T-helper 2 cell (primary cell): Measurements from ENCODE around the gene MYO1C.

Experiments used
- DNase-seq, 5 experiments: peaks; one replicate each; pipeline versions ENCODE4 v3.0.0 to v3.0.0-alpha.2; 2012 to 2022

Gene MYO1C

GRCh38 chr17:1484676-1485422 is 7.6 kb downstream of the MYO1C start:
- peak in 4 of 5 experiments; percentile 41 to 64 (median 51) for DNase-seq

GRCh38 chr17:1484060-1484535 is 8.4 kb downstream of the MYO1C start:
- DNase-seq = no peak

GRCh38 chr17:1482680-1483079 is 9.8 kb downstream of the MYO1C start:
- DNase-seq = no peak

GRCh38 chr17:1481736-1482135 is 10.8 kb downstream of the MYO1C start:
- DNase-seq = no peak

GRCh38 chr17:1480747-1481465 is 11.6 kb downstream of the MYO1C start:
- DNase-seq = no peak

GRCh38 chr17:1478418-1478817 is 14.1 kb downstream of the MYO1C start:
- no peak for DNase-seq

- DNase-seq = no peak
Measured at GRCh38 chr17:1475321-1475854, 17.1 kb downstream of the MYO1C start.

- DNase-seq = no peak
Measured at GRCh38 chr17:1474402-1475189, 17.9 kb downstream of the MYO1C start.

- DNase-seq = peak in 1 of 5 experiments; percentile 63
Measured at GRCh38 chr17:1473841-1474240, 18.6 kb downstream of the MYO1C start.

GRCh38 chr17:1473170-1473569 is 19.3 kb downstream of the MYO1C start:
- peak in 1 of 5 experiments; percentile 35 for DNase-seq

GRCh38 chr17:1471911-1472821 is 20.3 kb downstream of the MYO1C start:
- DNase-seq = no peak

- no peak for DNase-seq
Measured at GRCh38 chr17:1471490-1471889, 21.0 kb downstream of the MYO1C start.

GRCh38 chr17:1470755-1471462 is 21.6 kb downstream of the MYO1C start:
- no peak for DNase-seq

- DNase-seq = no peak
Measured at GRCh38 chr17:1470071-1470754, 22.3 kb downstream of the MYO1C start.

GRCh38 chr17:1469231-1469852 is 23.1 kb downstream of the MYO1C start:
- DNase-seq = no peak

- DNase-seq = no peak
Measured at GRCh38 chr17:1467898-1468492, 24.5 kb downstream of the MYO1C start.

GRCh38 chr17:1467258-1467657 is 25.2 kb downstream of the MYO1C start:
- DNase-seq = no peak

- no peak for DNase-seq
Measured at GRCh38 chr17:1464186-1464585, 28.3 kb downstream of the MYO1C start.
